NCI-H2171 treated with DMSO at 0.1 percent for 48 hours (cell line): Measurements from ENCODE around the gene CLCN3.
"Not testable (repeated sequence)": the region's sequence is repeated elsewhere in the genome, so short reads cannot be mapped to it uniquely, and the experiment has no call there.

Experiments used
- DNase-seq: peaks from one replicate; lab custom pipeline; 2025; lab: John Stamatoyannopoulos, UW

CLCN3 gene

GRCh38 chr4:169657470-169658107, 37.2 kb downstream of the CLCN3 start:
- DNase-seq = no peak

DNA sequence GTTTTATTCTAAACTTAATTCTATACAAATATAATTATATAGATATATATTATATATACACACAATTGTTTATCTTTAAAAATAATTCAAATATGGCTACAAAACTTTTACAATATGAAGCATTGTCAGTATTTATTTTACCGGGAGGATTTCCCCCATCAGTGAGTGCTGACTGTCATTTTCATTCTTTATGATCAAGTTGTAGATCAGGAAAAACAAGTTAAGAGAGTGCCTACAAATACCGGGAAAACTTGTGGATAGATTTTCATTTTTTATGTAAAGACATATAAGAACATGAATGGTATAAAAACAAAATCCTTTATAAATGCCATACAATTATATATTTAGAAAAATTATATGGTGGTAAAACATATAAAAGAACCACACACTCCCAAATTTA, 37.8 kb downstream of the CLCN3 start:
- no peak for DNase-seq

- no peak for DNase-seq
Measured at GRCh38 chr4:169658975-169659715, 38.8 kb downstream of the CLCN3 start.

GRCh38 chr4:169659716-169660670, 39.6 kb downstream of the CLCN3 start:
- DNase-seq = peak; percentile 88

- peak; percentile 2 for DNase-seq
Measured at GRCh38 chr4:169660929-169661328, 40.6 kb downstream of the CLCN3 start.

DNA sequence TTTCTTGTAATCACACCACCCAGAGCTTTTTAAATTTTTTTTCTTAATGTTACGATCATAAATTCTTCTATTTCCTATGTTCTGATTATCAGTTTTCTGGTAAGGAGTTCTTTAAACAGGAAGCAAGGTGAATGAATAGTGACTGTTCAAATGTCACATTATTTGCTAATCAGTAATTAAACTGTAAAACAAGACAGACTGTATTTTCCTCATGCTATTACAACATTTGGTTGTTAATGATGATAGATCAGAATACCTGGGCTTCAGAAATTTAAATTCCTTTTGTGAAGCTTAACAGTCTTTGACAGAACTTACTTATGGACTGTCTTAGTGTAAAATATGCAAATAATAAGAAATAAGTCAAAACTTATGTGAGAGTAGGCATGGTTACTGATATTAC, 41.4 kb downstream of the CLCN3 start:
- no peak for DNase-seq

- no peak for DNase-seq
Measured at GRCh38 chr4:169662206-169662605, 41.8 kb downstream of the CLCN3 start.

DNA sequence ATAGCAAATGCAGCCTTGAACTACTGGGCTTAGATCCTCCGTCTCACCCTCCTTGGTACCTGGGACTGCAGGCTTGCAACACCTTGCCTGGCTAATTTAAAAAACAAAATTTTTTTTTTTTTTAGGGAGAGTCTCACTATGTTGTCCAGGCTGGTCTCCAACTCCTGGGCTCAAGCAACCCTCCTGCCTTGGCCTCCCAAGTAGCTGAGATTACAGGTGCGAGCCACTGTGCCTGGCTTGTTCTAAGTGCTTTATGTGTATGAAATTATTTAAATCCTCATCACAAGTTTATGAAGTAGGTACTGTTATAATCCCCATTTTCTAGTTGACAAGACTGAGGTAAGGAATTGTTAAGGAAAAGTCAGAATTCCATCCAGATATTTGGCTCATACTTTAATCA, 43.0 kb downstream of the CLCN3 start:
- no peak for DNase-seq

GRCh38 chr4:169663831-169664230, 43.5 kb downstream of the CLCN3 start:
- DNase-seq = no peak

GRCh38 chr4:169664615-169665014, 44.2 kb downstream of the CLCN3 start:
- DNase-seq = no peak

- DNase-seq = no peak
Measured at GRCh38 chr4:169665046-169665737, 44.8 kb downstream of the CLCN3 start.

DNA sequence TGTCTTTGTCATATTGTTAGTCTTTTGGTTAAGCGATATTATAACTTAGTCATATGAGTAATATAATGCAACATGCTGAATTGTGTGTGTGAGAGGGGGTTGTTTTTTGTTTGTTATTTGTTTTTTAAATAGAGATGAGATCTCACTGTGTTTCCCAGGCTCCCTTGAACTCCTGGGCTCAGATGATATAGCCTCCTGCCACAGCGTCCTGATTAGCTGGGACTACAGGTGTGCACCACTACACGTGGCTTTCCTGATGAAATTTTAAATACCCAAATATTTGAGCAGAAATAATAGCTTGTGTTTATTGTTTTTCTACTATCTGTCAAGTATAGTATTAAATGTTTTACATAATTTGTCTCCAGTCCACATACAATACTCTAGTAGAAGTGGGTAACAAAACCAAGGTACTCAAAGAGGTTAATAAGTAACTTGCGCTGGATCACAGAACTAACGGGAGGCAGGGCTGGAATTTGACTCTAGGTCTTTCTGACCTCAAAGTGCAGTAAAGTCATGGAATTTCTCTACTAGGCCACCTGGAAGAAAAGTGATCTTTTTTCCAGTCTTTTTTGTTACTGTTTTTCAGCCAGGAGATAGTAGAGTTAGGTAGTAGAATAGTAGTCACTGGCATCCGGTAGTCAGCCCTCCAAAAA, 47.8 kb downstream of the CLCN3 start:
- DNase-seq = no peak

- no peak for DNase-seq
Measured at GRCh38 chr4:169675825-169676224, 55.4 kb downstream of the CLCN3 start.

DNA sequence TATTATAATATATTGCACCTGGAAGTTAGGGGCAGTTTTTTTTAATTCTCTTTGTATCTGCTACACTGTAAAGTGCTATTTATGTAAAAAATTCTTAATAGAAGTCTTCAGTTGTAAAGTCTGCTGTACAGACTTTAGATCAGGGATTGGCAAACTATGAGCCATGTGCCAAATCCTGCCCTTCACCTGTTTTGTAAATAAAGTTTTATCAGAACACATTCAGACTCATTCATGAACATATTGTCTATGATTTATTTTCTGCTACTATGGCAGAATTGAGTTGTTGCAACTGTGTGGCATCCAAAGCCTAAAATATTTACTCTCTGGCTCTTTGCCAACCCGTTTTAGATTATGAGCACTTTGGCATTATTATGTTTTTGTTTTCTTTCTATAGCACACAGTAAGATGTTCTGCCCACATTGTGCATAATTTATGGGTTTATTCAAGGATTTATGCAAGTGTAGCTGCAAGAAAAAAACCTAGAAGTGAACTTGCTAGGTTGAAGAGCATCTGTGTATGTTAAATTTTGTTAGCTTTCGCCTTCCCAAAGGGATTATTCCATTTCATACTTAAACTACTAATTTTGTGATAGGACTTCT, 56.9 kb downstream of the CLCN3 start:
- no peak for DNase-seq

GRCh38 chr4:169678486-169678885, 58.1 kb downstream of the CLCN3 start:
- DNase-seq = not testable (repeated sequence)

GRCh38 chr4:169678951-169679591, 58.7 kb downstream of the CLCN3 start:
- not testable (repeated sequence) for DNase-seq

DNA sequence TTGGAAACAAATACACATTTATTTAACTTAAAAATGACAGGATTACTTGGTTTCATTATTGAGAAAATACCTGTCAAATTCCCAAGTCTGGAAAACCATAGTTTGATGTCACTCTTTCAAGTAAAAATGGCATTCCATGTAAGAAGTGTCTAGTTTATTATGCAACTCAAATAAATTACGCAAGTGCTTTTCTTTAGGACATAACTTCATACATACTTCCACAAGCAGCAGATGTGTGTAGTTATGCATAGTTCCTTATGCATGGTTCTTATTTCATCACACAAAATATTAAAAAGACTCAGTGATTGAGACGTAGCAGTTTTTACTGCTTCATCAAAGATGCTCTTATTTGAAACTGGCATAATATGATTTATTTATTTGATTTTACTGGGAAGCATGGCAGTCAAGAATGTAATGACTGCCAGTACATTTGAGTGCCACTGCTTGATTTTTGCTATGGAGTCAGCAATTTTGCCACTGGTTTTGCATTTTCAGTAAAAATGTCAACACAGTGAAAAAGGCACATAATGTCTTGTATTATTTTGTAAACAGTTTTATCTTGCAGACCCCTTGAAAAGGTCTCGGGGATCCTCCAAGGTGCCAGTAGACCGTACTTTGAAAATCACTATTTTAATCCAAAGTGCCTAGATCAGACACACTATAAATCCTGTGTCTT, 62.1 kb downstream of the CLCN3 start:
- no peak for DNase-seq

DNA sequence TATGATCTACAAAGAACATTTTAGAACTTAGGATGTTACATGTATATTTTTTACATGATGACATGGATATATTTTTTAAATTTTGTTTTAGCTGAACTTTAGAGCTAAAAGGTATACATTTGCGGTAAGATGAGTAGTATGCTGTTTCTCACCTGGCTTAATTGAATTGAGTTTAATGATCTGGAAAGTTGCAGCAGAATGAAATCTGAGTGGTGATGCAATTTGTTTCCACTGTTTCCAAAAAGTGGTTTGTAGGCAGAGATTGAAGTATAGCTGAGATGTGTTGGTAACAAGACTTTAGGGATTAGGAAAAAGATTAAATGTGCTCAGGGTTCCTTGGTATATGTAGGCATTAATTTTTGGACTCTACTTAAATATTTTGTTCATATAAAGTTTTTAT, 69.3 kb downstream of the CLCN3 start:
- DNase-seq = peak; percentile 23

DNA sequence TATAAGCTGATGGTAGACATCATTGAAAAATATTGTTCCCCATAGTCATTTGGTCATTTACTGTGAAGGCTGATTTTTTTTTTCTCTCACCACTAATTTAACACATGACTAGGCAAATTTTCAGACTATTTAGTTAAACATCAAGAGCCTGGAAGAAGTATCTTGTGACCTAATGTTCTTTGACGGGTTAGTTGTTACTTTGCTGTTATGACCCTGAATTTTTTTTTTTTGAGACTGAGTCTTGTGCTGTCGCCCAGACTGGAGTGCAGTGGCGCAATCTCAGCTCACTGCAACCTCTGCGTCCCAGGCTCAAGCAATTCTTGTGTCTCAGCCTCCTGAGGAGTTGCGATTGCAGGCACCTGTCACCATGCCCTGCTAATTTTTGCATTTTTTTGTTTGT, 70.4 kb downstream of the CLCN3 start:
- no peak for DNase-seq

GRCh38 chr4:169698331-169698730, 78.0 kb downstream of the CLCN3 start:
- no peak for DNase-seq
